Transverse colon (tissue), 4 donors: ENCODE results near the gene KIF3A. TPM values are rescaled to one million over a fixed set of nuclear protein-coding genes. Genes with fewer than 3 reads are reported as not detected.
A peak's percentile ranks its signal among the peaks of the same experiment; 100 is the strongest.

Experiments used
- DNase-seq: peaks from one replicate; pipeline ENCODE4 v3.0.0-alpha.2; 2019
- H3K27ac ChIP-seq, 4 donors: fragments of 200-600 bp; sonication (generic); 2 replicates each; pipeline ENCODE4 v1.5.1; 2016 to 2018; ENCODE audit warnings: inconsistent platforms in 4 of 4
- H3K27me3 ChIP-seq: fragments of 200-600 bp; sonication (generic); 2 replicates; pipeline ENCODE4 v1.5.1; 2017; ENCODE audit warnings: inconsistent platforms
- H3K36me3 ChIP-seq, 4 donors: fragments of 200-600 bp; sonication (generic); 2 replicates each; pipeline ENCODE4 v1.5.1; 2017 to 2019; ENCODE audit warnings: inconsistent platforms in 4 of 4
- H3K4me1 ChIP-seq, 4 donors: fragments of 200-600 bp; sonication (generic); 2 replicates each; pipeline ENCODE4 v1.5.1; 2017 to 2020; ENCODE audit warnings: inconsistent platforms in 4 of 4
- H3K4me3 ChIP-seq, 4 donors: fragments of 200-600 bp; sonication (generic); 1 replicate in 1 of 4; 2 replicates in 3 of 4; pipeline versions ENCODE4 v1.5.1 to v1.6.1; 2017 to 2019; ENCODE audit warnings: inconsistent platforms in 4 of 4
- H3K9me3 ChIP-seq, 2 donors: fragments of 200-600 bp; sonication (generic); 2 replicates each; pipeline ENCODE4 v1.5.1; 2017 to 2019; ENCODE audit warnings: inconsistent platforms in 2 of 2
- EP300 ChIP-seq: sonication (generic); formaldehyde crosslinking; IDR thresholded peaks from one replicate; pipeline ENCODE4 v1.6.1; 2017; ENCODE audit warnings: antibody characterized with exemption, low read depth
- POLR2A ChIP-seq: fragments of 450-650 bp; IDR thresholded peaks from one replicate; pipeline ENCODE4 v1.6.1; 2016; ENCODE audit warnings: antibody characterized with exemption, mild to moderate bottlenecking, moderate library complexity
- POLR2AphosphoS5 ChIP-seq, 3 donors: sonication (generic); formaldehyde crosslinking; IDR thresholded peaks; one replicate each; pipeline ENCODE4 v1.6.1; 2016; ENCODE audit warnings: antibody characterized with exemption in 3 of 3
- WGBS, 2 donors: methylation state at CpG; one replicate each; pipeline ENCODE4 v1.1.5; 2018; ENCODE audit warnings: low coverage in 1 of 2; 5-methylcytosine and 5-hydroxymethylcytosine counted together
- in situ Hi-C, 4 donors: fragments of 200-750 bp; cut with MboI; loops; one replicate each; pipeline versions ENCODE4 v1.15.0 to v1.15.1; 2017; ENCODE audit warnings: low sequenced_read_pairs in 3 of 4, low pct_ligation_motif_present in 1 of 4, low pct_unique_long_range_greater_than_20kb in 1 of 4
- intact Hi-C: fragments of 100-400 bp; cut with DNase I; formaldehyde crosslinking; loops from one replicate; pipeline ENCODE4 v1.15.1; 2023; ENCODE audit warnings: low total_unique reads
- total RNA-seq, 4 donors: library from RNA; depleted of rRNA; stranded (reverse); fragments of >200 nt; gene quantifications; one replicate each; pipeline ENCODE4 v1.1.0, GENCODE V29; 2016
- TF ChIP-seq, protein P1 (sequence below), 5 experiments: fragments of 200-600 bp in 3 of 5; fragments of 450-650 bp in 2 of 5; sonication (generic) in 3 of 5; IDR thresholded peaks; 1 replicate in 2 of 5; 2 replicates in 3 of 5; pipeline ENCODE4 v1.5.1; 2016 to 2017; ENCODE audit warnings: antibody characterized with exemption in 5 of 5, inconsistent platforms in 3 of 5, mild to moderate bottlenecking in 2 of 5, moderate library complexity in 1 of 5

Gene KIF3A
- total RNA-seq, 4 donors from 2014 or later: 1.9 to 7.0 (median 2.8) TPM

DNA sequence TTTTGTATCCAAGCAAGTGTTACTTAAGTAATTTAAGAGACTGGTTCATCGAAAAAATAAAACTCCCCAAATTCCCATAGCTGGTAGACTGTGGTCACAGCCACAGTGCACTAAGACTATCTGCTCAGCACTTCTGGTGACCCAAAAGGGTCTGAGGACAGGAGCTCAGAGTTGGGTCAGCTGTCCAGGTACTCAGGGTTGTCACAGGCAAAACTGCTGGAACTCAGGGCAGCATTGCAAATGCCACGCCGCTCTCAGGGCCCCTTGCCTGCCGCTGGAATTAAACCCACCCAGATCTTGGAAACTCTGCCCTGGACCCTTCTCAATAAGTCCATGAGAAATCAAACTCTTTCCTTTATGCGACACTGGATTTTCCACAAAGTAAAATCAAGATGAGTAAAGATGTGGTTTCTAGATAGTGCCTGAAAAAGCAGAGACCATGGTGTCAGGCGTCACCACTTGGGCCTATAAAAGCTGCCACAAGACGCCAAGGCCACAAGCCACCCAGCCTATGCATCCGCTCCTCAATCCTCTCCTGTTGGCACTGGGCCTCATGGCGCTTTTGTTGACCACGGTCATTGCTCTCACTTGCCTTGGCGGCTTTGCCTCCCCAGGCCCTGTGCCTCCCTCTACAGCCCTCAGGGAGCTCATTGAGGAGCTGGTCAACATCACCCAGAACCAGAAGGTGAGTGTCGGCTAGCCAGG is 79.5 kb downstream of the KIF3A start, which contains the start of gene IL13:
Gene IL13 (plus strand): TSS at position 498 of the 705 bp plus-strand sequence. CDS start 14 bp downstream, at position 512.
- Histone ChIP-seq H3K9me3 (no peaks in the 10 kb centered on the region), H3K27me3 (peaks cover 48% of the 10 kb centered on the region), H3K4me1 (peaks cover 0 to 13% (median 6%) of the 10 kb centered on the region in 4 donors), H3K36me3 (no peaks in the 10 kb centered on the region), H3K4me3 (no peak within 1 kb of the TSS), H3K27ac (no peak within 1 kb of the TSS)
- in situ Hi-C loops (no loop called here), intact Hi-C loops (no loop called here)
- TF ChIP-seq POLR2AphosphoS5 (IDR thresholded peaks at IDR 0.05) (no peak), POLR2A (no peak)
- TF ChIP-seq, protein P1, sequence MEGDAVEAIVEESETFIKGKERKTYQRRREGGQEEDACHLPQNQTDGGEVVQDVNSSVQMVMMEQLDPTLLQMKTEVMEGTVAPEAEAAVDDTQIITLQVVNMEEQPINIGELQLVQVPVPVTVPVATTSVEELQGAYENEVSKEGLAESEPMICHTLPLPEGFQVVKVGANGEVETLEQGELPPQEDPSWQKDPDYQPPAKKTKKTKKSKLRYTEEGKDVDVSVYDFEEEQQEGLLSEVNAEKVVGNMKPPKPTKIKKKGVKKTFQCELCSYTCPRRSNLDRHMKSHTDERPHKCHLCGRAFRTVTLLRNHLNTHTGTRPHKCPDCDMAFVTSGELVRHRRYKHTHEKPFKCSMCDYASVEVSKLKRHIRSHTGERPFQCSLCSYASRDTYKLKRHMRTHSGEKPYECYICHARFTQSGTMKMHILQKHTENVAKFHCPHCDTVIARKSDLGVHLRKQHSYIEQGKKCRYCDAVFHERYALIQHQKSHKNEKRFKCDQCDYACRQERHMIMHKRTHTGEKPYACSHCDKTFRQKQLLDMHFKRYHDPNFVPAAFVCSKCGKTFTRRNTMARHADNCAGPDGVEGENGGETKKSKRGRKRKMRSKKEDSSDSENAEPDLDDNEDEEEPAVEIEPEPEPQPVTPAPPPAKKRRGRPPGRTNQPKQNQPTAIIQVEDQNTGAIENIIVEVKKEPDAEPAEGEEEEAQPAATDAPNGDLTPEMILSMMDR (IDR thresholded peaks at IDR 0.05): no peak
- 89 to 96% methylated on average over 3 to 12 of the region's 12 CpGs for WGBS, 2 donors
- no peak for DNase-seq

DNA sequence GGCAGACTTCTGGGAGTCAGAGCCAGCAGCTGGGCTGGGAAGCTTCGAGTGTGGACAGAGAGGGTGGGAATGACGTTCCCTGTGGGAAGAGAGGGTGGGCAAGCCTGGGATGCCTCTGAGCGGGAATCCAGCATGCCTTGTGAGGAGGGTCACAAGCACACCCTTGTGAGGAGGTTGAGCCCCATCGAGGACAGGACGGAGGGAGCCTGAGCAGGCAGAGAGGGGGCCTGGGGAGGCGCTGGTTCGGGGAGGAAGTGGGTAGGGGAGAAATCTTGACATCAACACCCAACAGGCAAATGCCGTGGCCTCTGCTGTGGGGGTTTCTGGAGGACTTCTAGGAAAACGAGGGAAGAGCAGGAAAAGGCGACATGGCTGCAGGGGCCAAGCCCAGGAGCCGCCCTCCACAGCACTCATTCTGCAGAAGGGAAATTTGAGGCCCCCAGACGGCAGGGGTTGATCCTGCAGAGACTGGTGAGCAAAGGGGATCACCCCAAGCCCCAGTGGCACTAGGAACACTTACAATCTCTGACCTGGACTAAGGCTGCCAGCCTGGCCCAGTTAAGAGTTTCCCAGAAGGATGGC is 80.5 kb downstream of the KIF3A start:
- Histone ChIP-seq H3K36me3 (no peaks in the 10 kb centered on the region), H3K4me3 (peak overlapping the region in 2 of 4 donors; percentile 31 to 44), H3K27me3 (peaks cover 50% of the 10 kb centered on the region), H3K4me1 (peaks cover 0 to 13% (median 6%) of the 10 kb centered on the region in 4 donors), H3K27ac (no peak overlapping the region), H3K9me3 (no peaks in the 10 kb centered on the region)
- no peak for DNase-seq
- intact Hi-C loops: no loop called here
- TF ChIP-seq POLR2A: no peak
- TF ChIP-seq, protein P1 (IDR thresholded peaks at IDR 0.05): no peak
- no peak for TF ChIP-seq POLR2AphosphoS5 (IDR thresholded peaks at IDR 0.05)
- TF ChIP-seq EP300: no peak
- 75 to 80% methylated on average over 1 to 12 of the region's 12 CpGs for WGBS, 2 donors
- in situ Hi-C loops: no loop called here

DNA sequence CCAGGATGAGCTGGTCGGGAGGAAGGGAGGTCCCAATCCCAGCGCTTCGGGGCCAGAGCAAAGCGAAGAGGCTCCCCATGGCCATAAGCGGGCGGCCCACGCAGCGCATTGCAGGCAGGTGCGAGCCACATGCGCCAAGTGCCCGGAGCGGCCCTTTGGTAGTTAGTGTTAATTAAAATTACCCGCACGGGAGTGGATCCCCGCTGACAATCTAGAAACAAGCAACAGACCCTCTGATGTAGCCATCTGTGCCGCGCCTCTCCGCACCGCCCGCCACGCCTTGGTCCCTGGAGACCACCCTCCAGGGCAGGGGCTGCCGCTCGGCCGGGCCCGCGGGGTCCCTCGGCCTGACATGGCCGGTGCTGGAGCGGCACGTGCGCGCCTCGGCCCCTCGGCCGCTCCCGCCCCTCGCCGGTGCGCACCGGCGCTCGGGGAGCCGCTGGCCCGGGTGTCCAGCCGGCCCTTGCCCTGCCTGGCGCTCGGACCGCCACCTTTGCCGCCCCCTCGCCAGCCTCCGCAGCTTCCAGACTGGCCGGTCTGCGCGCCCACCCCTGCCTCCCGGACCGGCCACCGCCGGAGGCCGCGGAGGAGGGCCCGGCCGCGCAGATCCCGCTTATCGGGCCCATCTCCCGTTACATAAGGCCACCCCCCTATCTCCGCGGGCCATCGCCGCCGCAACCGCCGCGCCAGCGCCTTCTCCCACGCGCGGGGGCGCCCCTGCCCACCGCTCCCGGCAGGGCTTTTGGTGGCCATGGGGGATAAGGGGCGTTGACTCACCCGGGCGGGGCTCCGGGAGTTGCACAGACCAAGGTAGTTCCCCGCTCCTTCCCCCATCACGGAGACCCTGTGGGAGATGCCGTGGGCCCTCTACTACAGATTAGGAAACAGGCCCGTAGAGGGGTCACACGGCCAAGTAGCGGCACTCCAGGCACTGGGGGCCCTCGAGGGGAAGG is 81.2 kb downstream of the KIF3A start:
- no peak for DNase-seq
- H3K27ac ChIP-seq: no peak overlapping the region
- peak overlapping the region in 3 of 4 donors; percentile 7 to 44 (median 31) for H3K4me3 ChIP-seq
- H3K4me1 ChIP-seq: peaks cover 0 to 13% (median 6%) of the 10 kb centered on the region in 4 donors
- WGBS, 2 donors: 8 to 30% methylated on average over 2 to 78 of the region's 92 CpGs
- TF ChIP-seq EP300 (no peak), POLR2A (no peak), POLR2AphosphoS5 (IDR thresholded peaks at IDR 0.05) (no peak)
- TF ChIP-seq, protein P1 (IDR thresholded peaks at IDR 0.05): no peak
- no peaks in the 10 kb centered on the region for H3K9me3 ChIP-seq
- in situ Hi-C loops: no loop called here
- no peaks in the 10 kb centered on the region for H3K36me3 ChIP-seq
- H3K27me3 ChIP-seq: peaks cover 50% of the 10 kb centered on the region
- intact Hi-C loops: no loop called here

DNA sequence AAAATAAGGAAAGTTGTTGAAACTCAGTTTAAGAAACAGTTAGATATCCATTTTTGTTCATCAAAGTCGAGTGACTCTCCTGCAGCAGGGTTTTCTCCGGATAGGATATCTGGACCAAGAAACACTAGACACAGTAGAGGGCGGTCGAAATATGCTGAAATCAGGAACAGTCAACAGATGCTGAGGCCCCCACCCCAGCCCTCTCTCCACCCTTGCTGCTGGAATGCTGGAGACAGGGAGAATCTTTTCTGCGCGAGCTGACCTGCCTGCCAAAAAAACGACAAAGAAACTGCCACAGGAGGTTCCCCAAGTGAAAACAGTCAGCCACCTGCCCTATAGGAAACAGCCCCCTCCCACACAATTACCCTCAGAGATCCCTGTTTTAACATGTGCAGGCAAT is 83.6 kb downstream of the KIF3A start:
- Histone ChIP-seq H3K36me3 (no peaks in the 10 kb centered on the region), H3K4me3 (no peak overlapping the region), H3K9me3 (no peaks in the 10 kb centered on the region), H3K27me3 (peaks cover 50% of the 10 kb centered on the region), H3K27ac (no peak overlapping the region), H3K4me1 (peaks cover 0 to 13% (median 6%) of the 10 kb centered on the region in 4 donors)
- in situ Hi-C loops (no loop called here), intact Hi-C loops (no loop called here)
- WGBS, 2 donors: 48% methylated on average over 7 of the region's 7 CpGs; no CpG with 5 or more reads in 1 of the 2 donors
- no peak for TF ChIP-seq EP300
- TF ChIP-seq POLR2AphosphoS5 (IDR thresholded peaks at IDR 0.05): no peak
- TF ChIP-seq, protein P1 (IDR thresholded peaks at IDR 0.05): no peak
- TF ChIP-seq POLR2A: no peak
- no peak for DNase-seq
